GM23248 (cell line): Measurements from ENCODE around the gene ATG9B. TPM values are rescaled to one million over a fixed set of nuclear protein-coding genes. Genes with fewer than 3 reads are reported as not detected.

Experiments
- DNase-seq: peaks from one replicate; pipeline ENCODE4 v3.0.0-alpha.2; 2015
- H2AFZ ChIP-seq: fragments of 200-600 bp; sonication (generic); 2 replicates; pipeline ENCODE4 v1.6.1; 2016; ENCODE audit warnings: antibody characterized with exemption
- H3F3A ChIP-seq: fragments of 200-600 bp; sonication (generic); 2 replicates; pipeline ENCODE4 v1.6.1; 2016; ENCODE audit warnings: mild to moderate bottlenecking, antibody characterized with exemption, mixed run types; ENCODE audit not compliant: insufficient read depth
- H3K27ac ChIP-seq: fragments of 200-600 bp; sonication (generic); 2 replicates; pipeline ENCODE4 v1.5.1; 2016; ENCODE audit warnings: mild to moderate bottlenecking
- H3K27me3 ChIP-seq: fragments of 200-600 bp; sonication (generic); replicated peaks from 2 replicates; pipeline ENCODE4 v1.6.1; 2016; ENCODE audit warnings: mild to moderate bottlenecking; ENCODE audit not compliant: insufficient read depth
- H3K36me3 ChIP-seq: fragments of 200-600 bp; sonication (generic); 2 replicates; pipeline ENCODE4 v1.6.1; 2016; ENCODE audit warnings: low read depth, mild to moderate bottlenecking
- H3K4me1 ChIP-seq: fragments of 200-600 bp; sonication (generic); 2 replicates; pipeline ENCODE4 v1.6.1; 2016; ENCODE audit warnings: mild to moderate bottlenecking; ENCODE audit not compliant: insufficient read depth
- H3K4me2 ChIP-seq: fragments of 200-600 bp; sonication (generic); one replicate; pipeline ENCODE4 v1.6.1; 2016; ENCODE audit warnings: mild to moderate bottlenecking; ENCODE audit not compliant: unreplicated experiment
- H3K4me3 ChIP-seq: fragments of 200-600 bp; sonication (generic); 2 replicates; pipeline ENCODE4 v1.5.1; 2016; ENCODE audit warnings: mild to moderate bottlenecking
- H3K79me2 ChIP-seq: fragments of 200-600 bp; sonication (generic); 2 replicates; pipeline ENCODE4 v1.6.1; 2016; ENCODE audit warnings: mild to moderate bottlenecking; ENCODE audit not compliant: insufficient read depth
- H3K9ac ChIP-seq: fragments of 200-600 bp; sonication (generic); 2 replicates; pipeline ENCODE4 v1.6.1; 2016; ENCODE audit warnings: mild to moderate bottlenecking
- H3K9me2 ChIP-seq: fragments of 200-600 bp; sonication (generic); 2 replicates; pipeline ENCODE4 v1.6.1; 2016; ENCODE audit warnings: mixed run types, mild to moderate bottlenecking, moderate library complexity; ENCODE audit not compliant: insufficient read depth
- H3K9me3 ChIP-seq: fragments of 200-600 bp; sonication (generic); one replicate; pipeline ENCODE4 v1.6.1; 2017; ENCODE audit warnings: low read depth
- H4K20me1 ChIP-seq: fragments of 200-600 bp; sonication (generic); 2 replicates; pipeline ENCODE4 v1.6.0; 2016; ENCODE audit not compliant: insufficient read depth
- EZH2 ChIP-seq: fragments of 200-600 bp; sonication (generic); IDR thresholded peaks from 2 replicates; pipeline ENCODE4 v1.6.1; 2018; ENCODE audit warnings: antibody characterized with exemption, mild to moderate bottlenecking; ENCODE audit not compliant: insufficient read depth, poor library complexity, severe bottlenecking
- EZH2phosphoT487 ChIP-seq: fragments of 200-600 bp; sonication (generic); IDR thresholded peaks from 2 replicates; pipeline ENCODE4 v1.6.1; 2018; ENCODE audit warnings: antibody characterized with exemption, moderate library complexity, mild to moderate bottlenecking, low read depth; ENCODE audit not compliant: insufficient read depth
- WGBS, 2 experiments: methylation state at CpG; one replicate each; pipeline ENCODE4 v1.1.6; 2015 to 2017; ENCODE audit warnings: low lambda C conversion rate in 2 of 2, low coverage in 1 of 2; ENCODE audit errors: missing lambda C conversion rate in 2 of 2; 5-methylcytosine and 5-hydroxymethylcytosine counted together
- in situ Hi-C: fragments of 300-500 bp; cut with MboI; formaldehyde crosslinking; loops from 2 replicates; pipeline ENCODE4 v1.15.0; 2020
- polyA plus RNA-seq: library from polyadenylated mRNA; unstranded; fragments of >200 nt; fragmentation: Nextera tagmentation; extraction: Ambion mirVana; gene quantifications from 2 replicates; pipeline ENCODE4 v1.2.1, GENCODE V29; 2016
- total RNA-seq: library from RNA; depleted of rRNA; stranded (reverse); fragments of >200 nt; shearing (Covaris generic); gene quantifications from 2 replicates; pipeline ENCODE4 v1.2.3, GENCODE V29; 2014

Gene ATG9B
- total and polyA plus RNA-seq, 2 experiments from 2014 or later, result 0.79 TPM; not detected in 1

GRCh38 chr7:151039850-151040548 is 15.7 kb upstream of the ATG9B start:
- TF ChIP-seq EZH2, result no peak
- no peak for TF ChIP-seq EZH2phosphoT487
- H3K27me3 ChIP-seq, result no peaks in the 10 kb centered on the region
- no peaks in the 10 kb centered on the region for H3K79me2 ChIP-seq
- in situ Hi-C loops, result no loop called here
- no peaks in the 10 kb centered on the region for H3K36me3 ChIP-seq
- H4K20me1 ChIP-seq, result no peaks in the 10 kb centered on the region
- WGBS, 2 experiments, result 76 to 79% methylated on average over 17 to 18 of the region's 18 CpGs
- DNase-seq, result no peak
- H3K9me3 ChIP-seq, result no peaks in the 10 kb centered on the region
- peaks cover 18% of the 10 kb centered on the region for H3K4me1 ChIP-seq
- peak overlapping the region; percentile 81 for H3K9ac ChIP-seq
- H3K4me3 ChIP-seq, result no peak overlapping the region
- no peak overlapping the region for H2AFZ ChIP-seq
- peak overlapping the region; percentile 16 for H3K4me2 ChIP-seq
- H3K9me2 ChIP-seq, result no peaks in the 10 kb centered on the region
- peaks cover 12% of the 10 kb centered on the region for H3F3A ChIP-seq
- peak overlapping the region; percentile 94 for H3K27ac ChIP-seq

DNA sequence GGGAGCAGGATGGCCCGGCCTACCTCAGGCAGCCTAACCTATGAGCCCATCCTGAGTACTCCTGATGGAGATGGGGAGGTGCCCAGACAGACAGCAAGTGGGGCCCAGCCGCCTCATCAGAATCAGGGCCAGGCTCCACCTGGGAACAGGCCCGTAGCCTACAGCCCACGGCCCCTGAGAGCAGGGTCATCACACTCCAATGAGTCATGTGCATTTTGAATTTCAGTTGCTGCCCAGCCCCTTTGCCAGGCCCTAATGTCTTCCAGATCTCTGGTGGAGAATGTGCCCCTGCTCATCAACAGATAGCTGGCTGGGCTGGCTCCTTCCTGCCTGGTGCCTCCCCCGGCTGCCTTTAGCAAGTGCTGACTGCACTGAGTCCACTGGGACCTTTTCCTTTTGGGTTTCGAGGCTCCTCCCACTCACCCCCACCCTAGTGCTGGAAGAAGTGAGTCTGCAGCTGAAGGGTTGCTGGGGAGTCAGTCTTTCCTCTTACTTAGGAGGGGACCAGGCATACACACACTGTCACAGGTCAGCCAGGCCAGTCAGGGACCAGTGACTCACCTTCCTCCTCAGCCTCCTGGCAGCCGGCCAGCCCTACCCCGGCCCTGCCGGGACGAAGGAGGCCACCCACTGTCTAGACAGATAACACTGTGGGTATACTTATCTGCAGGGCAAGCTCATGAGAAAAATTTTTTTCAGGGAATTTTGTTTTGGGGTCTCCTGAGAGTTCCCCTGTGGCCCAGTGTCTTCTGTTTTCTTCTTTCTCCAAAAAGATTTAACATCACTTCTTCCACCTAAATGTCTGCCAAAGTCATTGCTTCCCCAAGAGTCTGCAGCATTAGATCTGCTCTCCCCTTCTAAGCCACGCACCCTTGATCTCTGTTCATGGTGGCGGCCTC is 14.9 kb upstream of the ATG9B start:
- Histone ChIP-seq H3K9me3 (no peaks in the 10 kb centered on the region), H3K4me1 (peaks cover 18% of the 10 kb centered on the region), H2AFZ (no peak overlapping the region), H3F3A (peaks cover 12% of the 10 kb centered on the region), H3K27me3 (no peaks in the 10 kb centered on the region), H4K20me1 (no peaks in the 10 kb centered on the region), H3K9me2 (no peaks in the 10 kb centered on the region), H3K9ac (peak overlapping the region; percentile 81), H3K36me3 (no peaks in the 10 kb centered on the region), H3K79me2 (no peaks in the 10 kb centered on the region), H3K4me2 (peak overlapping the region; percentile 69), H3K4me3 (no peak overlapping the region), H3K27ac (peak overlapping the region; percentile 94)
- in situ Hi-C loops, result no loop called here
- DNase-seq, result peak; percentile 97
- TF ChIP-seq EZH2phosphoT487, result no peak
- TF ChIP-seq EZH2, result no peak
- 24 to 28% methylated on average over 12 of the region's 12 CpGs for WGBS, 2 experiments

GRCh38 chr7:151035902-151036301 is 11.6 kb upstream of the ATG9B start:
- H2AFZ ChIP-seq, result no peak overlapping the region
- no peaks in the 10 kb centered on the region for H3K9me2 ChIP-seq
- no peak overlapping the region for H3K4me3 ChIP-seq
- H3K9ac ChIP-seq, result no peak overlapping the region
- peaks cover 18% of the 10 kb centered on the region for H3K4me1 ChIP-seq
- H3K79me2 ChIP-seq, result peaks cover 8% of the 10 kb centered on the region; the same call in 1 of the 2 replicates
- in situ Hi-C loops, result no loop called here
- H4K20me1 ChIP-seq, result no peaks in the 10 kb centered on the region
- H3K27ac ChIP-seq, result no peak overlapping the region
- TF ChIP-seq EZH2phosphoT487 (no peak), EZH2 (no peak)
- DNase-seq, result no peak
- H3K36me3 ChIP-seq, result no peaks in the 10 kb centered on the region
- no peaks in the 10 kb centered on the region for H3K9me3 ChIP-seq
- H3K27me3 ChIP-seq, result no peaks in the 10 kb centered on the region
- 87 to 88% methylated on average over 14 to 17 of the region's 17 CpGs for WGBS, 2 experiments
- peaks cover 12% of the 10 kb centered on the region for H3F3A ChIP-seq
- H3K4me2 ChIP-seq, result no peak overlapping the region

DNA sequence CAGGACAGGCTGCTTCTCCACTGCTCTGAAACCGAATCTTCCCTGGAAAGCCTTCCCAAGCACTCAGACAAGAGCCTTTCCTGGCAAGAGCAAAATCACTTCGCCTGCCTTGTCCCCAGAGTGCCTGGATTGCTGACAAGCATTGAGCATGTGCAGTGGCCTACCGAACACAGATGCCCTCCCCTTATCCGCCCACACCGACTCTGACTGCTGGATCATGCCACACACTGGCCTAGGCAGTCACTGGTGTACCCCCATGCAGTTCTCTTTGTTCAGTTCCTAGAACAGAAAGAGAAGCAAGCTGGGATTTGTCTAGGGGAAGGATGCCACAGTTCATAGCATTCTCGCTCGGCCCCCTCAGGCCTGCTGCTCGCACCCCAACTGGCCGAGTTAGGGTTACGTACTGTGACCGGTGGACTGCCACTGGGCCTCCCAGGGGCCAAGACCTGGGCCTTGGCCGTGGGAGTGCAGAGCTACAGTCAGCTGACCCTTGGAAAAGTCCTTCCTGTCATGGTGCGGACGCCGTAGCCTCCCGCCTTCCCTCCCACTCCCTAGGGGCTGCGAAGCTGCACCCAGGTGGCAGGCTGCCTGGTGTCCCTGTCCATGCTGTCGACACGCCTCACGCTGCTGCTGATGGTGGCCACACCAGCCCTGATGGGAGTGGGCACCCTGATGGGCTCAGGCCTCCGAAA is 10.9 kb upstream of the ATG9B start:
- in situ Hi-C loops, result no loop called here

More for the DNA sequence above, 10.9 kb upstream of the ATG9B start:
- no peaks in the 10 kb centered on the region for H3K9me2 ChIP-seq
- no peaks in the 10 kb centered on the region for H3K9me3 ChIP-seq
- H3K9ac ChIP-seq, result no peak overlapping the region
- no peak overlapping the region for H3K4me2 ChIP-seq
- H3K4me3 ChIP-seq, result no peak overlapping the region
- DNase-seq, result no peak
- peaks cover 12% of the 10 kb centered on the region; the same call in 1 of the 2 replicates for H3K79me2 ChIP-seq
- no peak overlapping the region for H3K27ac ChIP-seq
- TF ChIP-seq EZH2phosphoT487, result no peak
- TF ChIP-seq EZH2, result no peak
- peaks cover 18% of the 10 kb centered on the region for H3K4me1 ChIP-seq
- 80 to 84% methylated on average over 21 of the region's 21 CpGs for WGBS, 2 experiments
- no peaks in the 10 kb centered on the region for H3K27me3 ChIP-seq
- no peaks in the 10 kb centered on the region for H3K36me3 ChIP-seq
- no peak overlapping the region for H2AFZ ChIP-seq
- no peaks in the 10 kb centered on the region for H4K20me1 ChIP-seq
- H3F3A ChIP-seq, result peaks cover 12% of the 10 kb centered on the region
